OCI-LY1 (cell line): ENCODE data around the gene KRTAP9-4.
"Not testable (repeated sequence)": the region's sequence is repeated elsewhere in the genome, so short reads cannot be mapped to it uniquely, and the experiment has no call there.

ENCODE experiments used
- H2AFZ ChIP-seq: fragments of 200-600 bp; sonication (generic), shearing (Covaris generic); 2 replicates; pipeline ENCODE4 v1.6.0; 2014; ENCODE audit warnings: antibody characterized with exemption, mild to moderate bottlenecking, low read length
- H3F3A ChIP-seq: fragments of 200-600 bp; sonication (generic), shearing (Covaris generic); 2 replicates; pipeline ENCODE4 v1.6.0; 2014; ENCODE audit warnings: mild to moderate bottlenecking, antibody characterized with exemption, low read length, moderate library complexity; ENCODE audit not compliant: insufficient read depth
- H3K27ac ChIP-seq: fragments of 200-600 bp; sonication (generic); 2 replicates; pipeline ENCODE4 v1.5.1; 2014; ENCODE audit warnings: low read length, mixed run types, mild to moderate bottlenecking, low read depth; ENCODE audit not compliant: poor library complexity, severe bottlenecking
- H3K27me3 ChIP-seq: fragments of 200-600 bp; sonication (generic); 2 replicates; pipeline ENCODE4 v1.6.0; 2014; ENCODE audit warnings: antibody characterized with exemption, mild to moderate bottlenecking, low read length, moderate library complexity; ENCODE audit not compliant: insufficient read depth
- H3K36me3 ChIP-seq: fragments of 200-600 bp; sonication (generic); 2 replicates; pipeline ENCODE4 v1.6.1; 2014; ENCODE audit warnings: mild to moderate bottlenecking, antibody characterized with exemption, low read length, moderate library complexity, mixed read lengths; ENCODE audit not compliant: insufficient read depth
- H3K4me1 ChIP-seq: fragments of 200-600 bp; sonication (generic); 2 replicates; pipeline ENCODE4 v1.5.1; 2014; ENCODE audit warnings: mild to moderate bottlenecking, low read length, moderate library complexity; ENCODE audit not compliant: insufficient read depth, severe bottlenecking
- H3K4me2 ChIP-seq: fragments of 200-600 bp; sonication (generic), shearing (Covaris generic); 2 replicates; pipeline ENCODE4 v1.6.1; 2014; ENCODE audit warnings: low read length
- H3K4me3 ChIP-seq: fragments of 200-600 bp; sonication (generic); 2 replicates; pipeline ENCODE4 v1.5.1; 2014; ENCODE audit warnings: low read length, low read depth, mild to moderate bottlenecking, mixed read lengths; ENCODE audit not compliant: poor library complexity, severe bottlenecking
- H3K79me2 ChIP-seq: fragments of 200-600 bp; shearing (Covaris generic); 2 replicates; pipeline ENCODE4 v1.6.1; 2016; ENCODE audit warnings: mixed run types, low read length, mixed read lengths; ENCODE audit not compliant: insufficient read depth
- H3K9ac ChIP-seq: fragments of 200-600 bp; sonication (generic), shearing (Covaris generic); 2 replicates; pipeline ENCODE4 v1.6.1; 2014; ENCODE audit warnings: mild to moderate bottlenecking, low read length, mixed read lengths
- H3K9me2 ChIP-seq: fragments of 200-600 bp; sonication (generic), shearing (Covaris generic); 2 replicates; pipeline ENCODE4 v1.6.1; 2014; ENCODE audit warnings: low read depth, mild to moderate bottlenecking, low read length, mixed read lengths
- H3K9me3 ChIP-seq: fragments of 200-600 bp; shearing (Covaris generic); 2 replicates; pipeline ENCODE4 v1.6.1; 2014; ENCODE audit warnings: low read length, mixed read lengths
- H4K20me1 ChIP-seq: fragments of 200-600 bp; sonication (generic), shearing (Covaris generic); 2 replicates; pipeline ENCODE4 v1.6.0; 2016; ENCODE audit warnings: mild to moderate bottlenecking, low read length; ENCODE audit not compliant: insufficient read depth
- EZH2 ChIP-seq: fragments of 200-600 bp; sonication (generic), shearing (Covaris generic); IDR thresholded peaks from 2 replicates; pipeline ENCODE4 v1.8.0; 2017; ENCODE audit warnings: borderline replicate concordance, mixed run types, mild to moderate bottlenecking, antibody characterized with exemption, low read length, moderate library complexity, mixed read lengths
- TF ChIP-seq, protein P1 (sequence below): fragments of 200-600 bp; sonication (generic), shearing (Covaris generic); IDR thresholded peaks from 2 replicates; pipeline ENCODE4 v1.5.1; 2017; ENCODE audit warnings: mild to moderate bottlenecking, antibody characterized with exemption, low read length, moderate library complexity, mixed read lengths

KRTAP9-4 gene

DNA sequence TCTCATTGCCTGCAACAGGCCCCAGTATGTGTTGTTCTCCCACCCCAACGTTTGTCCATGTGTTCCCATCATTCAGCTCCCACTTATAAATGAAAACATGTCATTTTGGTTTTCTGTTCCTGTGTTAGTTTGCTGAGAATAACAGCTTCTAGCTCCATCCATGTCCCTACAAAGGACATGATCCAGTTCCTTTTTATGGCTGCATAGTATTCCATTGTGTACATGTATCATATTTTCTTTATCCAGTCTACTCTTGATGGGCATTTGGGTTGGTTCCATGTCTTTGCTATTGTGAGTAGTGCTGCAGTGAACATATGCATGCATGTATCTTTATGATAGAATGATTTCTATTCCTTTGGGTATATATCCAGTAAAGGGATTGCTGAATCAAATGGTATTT, 33.8 kb upstream of the KRTAP9-4 start:
- Histone ChIP-seq H3K9ac (no peak overlapping the region), H3K9me3 (no peaks in the 10 kb centered on the region), H3K4me2 (no peak overlapping the region), H3K27ac (no peak overlapping the region), H3K4me3 (no peak overlapping the region), H4K20me1 (no peaks in the 10 kb centered on the region), H3K36me3 (no peaks in the 10 kb centered on the region), H2AFZ (no peak overlapping the region), H3K9me2 (no peaks in the 10 kb centered on the region), H3K27me3 (no peaks in the 10 kb centered on the region), H3K4me1 (no peaks in the 10 kb centered on the region), H3K79me2 (no peaks in the 10 kb centered on the region), H3F3A (no peaks in the 10 kb centered on the region)
- TF ChIP-seq, protein P1, sequence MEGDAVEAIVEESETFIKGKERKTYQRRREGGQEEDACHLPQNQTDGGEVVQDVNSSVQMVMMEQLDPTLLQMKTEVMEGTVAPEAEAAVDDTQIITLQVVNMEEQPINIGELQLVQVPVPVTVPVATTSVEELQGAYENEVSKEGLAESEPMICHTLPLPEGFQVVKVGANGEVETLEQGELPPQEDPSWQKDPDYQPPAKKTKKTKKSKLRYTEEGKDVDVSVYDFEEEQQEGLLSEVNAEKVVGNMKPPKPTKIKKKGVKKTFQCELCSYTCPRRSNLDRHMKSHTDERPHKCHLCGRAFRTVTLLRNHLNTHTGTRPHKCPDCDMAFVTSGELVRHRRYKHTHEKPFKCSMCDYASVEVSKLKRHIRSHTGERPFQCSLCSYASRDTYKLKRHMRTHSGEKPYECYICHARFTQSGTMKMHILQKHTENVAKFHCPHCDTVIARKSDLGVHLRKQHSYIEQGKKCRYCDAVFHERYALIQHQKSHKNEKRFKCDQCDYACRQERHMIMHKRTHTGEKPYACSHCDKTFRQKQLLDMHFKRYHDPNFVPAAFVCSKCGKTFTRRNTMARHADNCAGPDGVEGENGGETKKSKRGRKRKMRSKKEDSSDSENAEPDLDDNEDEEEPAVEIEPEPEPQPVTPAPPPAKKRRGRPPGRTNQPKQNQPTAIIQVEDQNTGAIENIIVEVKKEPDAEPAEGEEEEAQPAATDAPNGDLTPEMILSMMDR, result no peak
- TF ChIP-seq EZH2, result no peak

DNA sequence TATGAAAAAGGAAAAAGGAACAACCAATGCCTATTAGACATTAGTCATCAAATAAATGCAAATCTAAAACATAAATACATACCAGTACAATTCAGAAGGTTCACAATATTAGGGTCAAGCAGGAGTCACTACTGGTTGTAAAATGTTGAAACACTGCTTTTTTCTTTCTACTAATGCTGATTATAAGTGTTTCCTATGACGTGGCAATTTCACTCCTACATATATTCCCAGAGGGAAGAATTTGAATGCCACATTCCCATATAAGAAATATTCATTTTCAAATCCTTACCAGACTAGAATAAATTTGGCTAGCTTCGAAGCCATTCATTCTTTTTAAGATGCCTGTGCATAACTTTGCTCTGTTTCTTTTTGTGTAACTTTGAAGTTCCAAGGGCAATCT, 25.7 kb upstream of the KRTAP9-4 start:
- Histone ChIP-seq H3K27ac (no peak overlapping the region), H3K27me3 (no peaks in the 10 kb centered on the region), H2AFZ (no peak overlapping the region), H3K36me3 (no peaks in the 10 kb centered on the region), H3K9me3 (no peaks in the 10 kb centered on the region), H3K9ac (no peak overlapping the region), H3K9me2 (no peaks in the 10 kb centered on the region), H3K4me1 (no peaks in the 10 kb centered on the region), H3K79me2 (no peaks in the 10 kb centered on the region), H3K4me2 (no peak overlapping the region), H3F3A (no peaks in the 10 kb centered on the region), H4K20me1 (no peaks in the 10 kb centered on the region), H3K4me3 (no peak overlapping the region)
- TF ChIP-seq, protein P1, result no peak
- no peak for TF ChIP-seq EZH2

DNA sequence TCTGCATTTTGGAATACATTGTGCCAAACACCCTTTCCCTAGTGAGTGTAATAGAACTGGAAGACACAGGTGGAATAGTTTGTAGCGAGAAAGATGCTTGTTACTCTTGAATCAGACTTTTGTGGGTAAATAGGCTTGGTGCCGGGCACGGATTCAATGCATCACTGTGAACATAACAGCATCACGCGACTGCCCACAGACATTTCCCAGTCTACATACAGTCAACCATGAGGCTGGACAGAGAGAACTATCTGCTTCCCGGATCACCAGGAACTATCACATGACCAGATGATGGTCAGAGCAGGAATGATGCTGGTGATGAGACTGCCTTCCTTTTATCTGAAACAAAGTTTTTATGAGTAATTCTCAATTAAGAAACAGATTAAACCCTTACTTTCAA, 23.4 kb upstream of the KRTAP9-4 start:
- H4K20me1 ChIP-seq, result no peaks in the 10 kb centered on the region
- H3K27ac ChIP-seq, result no peak overlapping the region
- no peaks in the 10 kb centered on the region for H3K9me2 ChIP-seq
- H3K4me1 ChIP-seq, result no peaks in the 10 kb centered on the region
- no peaks in the 10 kb centered on the region for H3K27me3 ChIP-seq
- H3K4me2 ChIP-seq, result no peak overlapping the region
- H3F3A ChIP-seq, result no peaks in the 10 kb centered on the region
- TF ChIP-seq EZH2, result no peak
- TF ChIP-seq, protein P1, result no peak
- H3K36me3 ChIP-seq, result no peaks in the 10 kb centered on the region
- H2AFZ ChIP-seq, result no peak overlapping the region
- H3K79me2 ChIP-seq, result no peaks in the 10 kb centered on the region
- no peak overlapping the region for H3K4me3 ChIP-seq
- H3K9me3 ChIP-seq, result no peaks in the 10 kb centered on the region
- H3K9ac ChIP-seq, result no peak overlapping the region

DNA sequence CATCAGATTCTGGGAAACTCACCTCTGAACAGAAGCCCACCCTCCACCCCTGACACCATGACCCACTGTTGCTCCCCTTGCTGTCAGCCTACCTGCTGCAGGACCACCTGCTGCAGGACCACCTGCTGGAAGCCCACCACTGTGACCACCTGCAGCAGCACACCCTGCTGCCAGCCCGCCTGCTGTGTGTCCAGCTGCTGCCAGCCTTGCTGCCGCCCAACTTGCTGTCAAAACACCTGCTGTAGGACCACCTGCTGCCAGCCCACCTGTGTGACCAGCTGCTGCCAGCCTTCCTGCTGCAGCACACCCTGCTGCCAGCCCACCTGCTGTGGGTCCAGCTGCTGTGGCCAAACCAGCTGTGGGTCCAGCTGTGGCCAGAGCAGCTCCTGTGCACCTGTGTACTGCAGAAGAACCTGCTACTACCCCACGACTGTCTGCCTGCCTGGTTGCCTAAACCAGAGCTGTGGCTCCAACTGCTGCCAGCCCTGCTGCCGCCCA, 22.8 kb upstream of the KRTAP9-4 start, which contains the start of gene KRTAP9-2:
Gene KRTAP9-2, plus strand, starts transcription at position 51 of the 498 bp plus-strand sequence. Its CDS starts 7 bp downstream, at position 58.
- H3K4me2 ChIP-seq, H3F3A ChIP-seq, H3K79me2 ChIP-seq, H3K9me3 ChIP-seq, H3K9ac ChIP-seq, H3K27me3 ChIP-seq, H3K4me1 ChIP-seq, H2AFZ ChIP-seq, H3K4me3 ChIP-seq, H3K27ac ChIP-seq, H4K20me1 ChIP-seq, H3K36me3 ChIP-seq, H3K9me2 ChIP-seq: not testable (repeated sequence)
